Activated CD8-positive, alpha-beta memory T cell treated with anti-CD3 and anti-CD28 coated beads for 36 hours (primary cell): ENCODE results near the gene DLX3. TPM values are rescaled to one million over a fixed set of nuclear protein-coding genes. Genes with fewer than 3 reads are reported as not detected.

Experiments
- CTCF ChIA-PET: fragments of 350-600 bp; sonication (Branson Sonifier 250); formaldehyde crosslinking; loops from one replicate; lab custom pipeline; 2021; ENCODE audit warnings: antibody characterized with exemption; lab: Charles Lee
- POLR2A ChIA-PET: fragments of 350-600 bp; sonication (Branson Sonifier 250); formaldehyde crosslinking; loops from one replicate; lab custom pipeline; 2021; ENCODE audit warnings: antibody characterized with exemption; lab: Charles Lee
- total RNA-seq, 2 experiments: library from RNA; stranded (reverse); gene quantifications; one replicate each; pipeline ENCODE4 v1.2.3, GENCODE V29; 2021

DLX3 gene
- total RNA-seq, 2 experiments from 2014 or later: 0.08 to 0.13 TPM

- ChIA-PET POLR2A (no interaction called here), CTCF (interaction anchor here (0.6 to 11.2 kb wide), 19 partner anchors 10 to 92 kb away, joined by 3 to 144 read pairs (median 4); partner anchors contain the start of gene DLX3)
Observed at GRCh38 chr17:49952209-49952911, 42.7 kb downstream of the DLX3 start.

- POLR2A ChIA-PET: no interaction called here
- CTCF ChIA-PET: interaction anchor here (0.6 to 11.2 kb wide), 11 partner anchors 15 to 378 kb away, joined by 3 to 144 read pairs (median 5); partner anchors contain the start of gene DLX3
Observed at GRCh38 chr17:49951362-49952082, 43.5 kb downstream of the DLX3 start.

- CTCF ChIA-PET: interaction anchor here (11.2 kb wide), 1 partner anchor 46 kb away, joined by 144 read pairs; the partner anchor contains the start of gene DLX3
- POLR2A ChIA-PET: no interaction called here
Observed at GRCh38 chr17:49949634-49950033, 45.4 kb downstream of the DLX3 start.

- POLR2A ChIA-PET: no interaction called here
- CTCF ChIA-PET: no interaction called here
Observed at GRCh38 chr17:49946964-49947584, 48.0 kb downstream of the DLX3 start.

- ChIA-PET CTCF (no interaction called here), POLR2A (no interaction called here)
Observed at GRCh38 chr17:49946208-49946607, 48.8 kb downstream of the DLX3 start.

- ChIA-PET CTCF (no interaction called here), POLR2A (no interaction called here)
Observed at GRCh38 chr17:49944273-49944870, 50.7 kb downstream of the DLX3 start.

- ChIA-PET POLR2A (no interaction called here), CTCF (no interaction called here)
Observed at GRCh38 chr17:49942947-49943346, 52.1 kb downstream of the DLX3 start.

- CTCF ChIA-PET: interaction anchor here (0.7 kb wide), 1 partner anchor 298 kb away, joined by 3 read pairs; no protein-coding TSS in a partner anchor
- POLR2A ChIA-PET: no interaction called here
Observed at GRCh38 chr17:49941427-49941826, 53.6 kb downstream of the DLX3 start.

Other genes starting within 250 kb of the DLX3 start
- gene FAM117A, start 231.1 kb downstream of the DLX3 start, total RNA-seq: 10 to 100 TPM; 16.4 to 17.7 TPM
- 10 to 100 TPM; 60.5 to 61.2 TPM for gene KAT7, start 206.5 kb downstream of the DLX3 start, total RNA-seq
- gene TAC4, start 147.2 kb downstream of the DLX3 start, total RNA-seq: not detected
- under 1 TPM; 0.67 to 0.97 TPM for gene DLX4, start 26.0 kb downstream of the DLX3 start, total RNA-seq
- gene ITGA3, start 60.9 kb upstream of the DLX3 start, total RNA-seq: 1 to 10 TPM; 8.0 to 8.2 TPM
- gene PDK2, start 100.1 kb upstream of the DLX3 start, total RNA-seq: 10 to 100 TPM; 15.0 to 18.5 TPM
- 1 to 10 TPM; 1.0 to 1.2 TPM for gene SAMD14, start 134.9 kb upstream of the DLX3 start, total RNA-seq
- 10 to 100 TPM; 69.6 to 70.6 TPM for gene PPP1R9B, start 155.5 kb upstream of the DLX3 start, total RNA-seq
- gene SGCA, start 170.8 kb upstream of the DLX3 start, total RNA-seq: not detected
- gene COL1A1, start 206.4 kb upstream of the DLX3 start, total RNA-seq: 1 to 10 TPM in 1 of 2 experiments, under 1 TPM in 1; 0.65 to 1.0 TPM